ENCODE measurements around the gene MLLT10.

MLLT10 gene

GRCh38 chr10:21673668-21674067 lies 139.6 kb downstream of the MLLT10 start:
- Mint-ChIP-seq H3K27me3 (no peaks in the 10 kb centered on the region), H3K36me3 (ENCODE audit: low read depth) (peaks cover 59% of the 10 kb centered on the region), H3K9me3 (no peaks in the 10 kb centered on the region), H3K27ac (no peak overlapping the region), H3K4me3 (no peak overlapping the region), H3K4me1 (ENCODE audit: low read depth) (peaks cover 21% of the 10 kb centered on the region)
- DNase-seq, result no peak

GRCh38 chr10:21675157-21675796 lies 141.2 kb downstream of the MLLT10 start:
- no peak overlapping the region for H3K27ac Mint-ChIP-seq
- H3K27me3 Mint-ChIP-seq, result no peaks in the 10 kb centered on the region
- no peaks in the 10 kb centered on the region for H3K9me3 Mint-ChIP-seq
- no peak overlapping the region for H3K4me3 Mint-ChIP-seq
- peaks cover 12% of the 10 kb centered on the region for H3K4me1 Mint-ChIP-seq (ENCODE audit: low read depth)
- H3K36me3 Mint-ChIP-seq (ENCODE audit: low read depth), result peaks cover 62% of the 10 kb centered on the region
- no peak for DNase-seq

- H3K27me3 Mint-ChIP-seq, result no peaks in the 10 kb centered on the region
- peaks cover 66% of the 10 kb centered on the region for H3K36me3 Mint-ChIP-seq (ENCODE audit: low read depth)
- no peak overlapping the region for H3K27ac Mint-ChIP-seq
- no peaks in the 10 kb centered on the region for H3K9me3 Mint-ChIP-seq
- no peak overlapping the region for H3K4me3 Mint-ChIP-seq
- H3K4me1 Mint-ChIP-seq (ENCODE audit: low read depth), result peaks cover 10% of the 10 kb centered on the region
- no peak for DNase-seq
Observed at GRCh38 chr10:21677551-21677950, 143.5 kb downstream of the MLLT10 start.

- no peak for DNase-seq
- Mint-ChIP-seq H3K27ac (no peak overlapping the region), H3K4me3 (no peak overlapping the region), H3K27me3 (no peaks in the 10 kb centered on the region), H3K4me1 (ENCODE audit: low read depth) (peaks cover 6% of the 10 kb centered on the region), H3K36me3 (ENCODE audit: low read depth) (peaks cover 54% of the 10 kb centered on the region), H3K9me3 (no peaks in the 10 kb centered on the region)
Observed at GRCh38 chr10:21681156-21681555, 147.1 kb downstream of the MLLT10 start.

GRCh38 chr10:21687266-21688008 lies 153.4 kb downstream of the MLLT10 start:
- Mint-ChIP-seq H3K27me3 (no peaks in the 10 kb centered on the region), H3K4me1 (ENCODE audit: low read depth) (peaks cover 16% of the 10 kb centered on the region), H3K36me3 (ENCODE audit: low read depth) (peaks cover 59% of the 10 kb centered on the region), H3K27ac (peak overlapping the region; percentile 64), H3K9me3 (no peaks in the 10 kb centered on the region), H3K4me3 (no peak overlapping the region)
- DNase-seq, result no peak

GRCh38 chr10:21688009-21688332 lies 153.9 kb downstream of the MLLT10 start:
- peaks cover 18% of the 10 kb centered on the region for H3K4me1 Mint-ChIP-seq (ENCODE audit: low read depth)
- H3K9me3 Mint-ChIP-seq, result no peaks in the 10 kb centered on the region
- H3K27me3 Mint-ChIP-seq, result no peaks in the 10 kb centered on the region
- H3K4me3 Mint-ChIP-seq, result no peak overlapping the region
- H3K36me3 Mint-ChIP-seq (ENCODE audit: low read depth), result peaks cover 63% of the 10 kb centered on the region
- no peak overlapping the region for H3K27ac Mint-ChIP-seq
- no peak for DNase-seq

DNA sequence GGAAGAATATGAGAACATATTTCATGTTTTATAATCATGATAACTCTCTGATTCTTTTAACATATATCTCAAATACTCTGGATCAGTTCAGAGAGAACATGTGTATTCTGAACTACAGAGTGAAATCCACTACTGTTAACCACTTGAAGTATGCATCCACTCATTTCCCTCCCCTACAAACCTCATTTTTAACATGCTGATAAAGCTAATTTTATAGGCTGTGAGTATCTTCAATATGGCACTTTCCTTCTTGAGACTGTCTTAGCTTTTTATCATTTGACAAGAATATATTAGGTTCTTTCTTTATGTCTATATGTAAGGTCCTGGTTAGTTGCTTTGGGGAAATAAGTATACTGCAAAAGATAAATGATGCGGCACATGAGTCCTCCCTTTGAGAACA lies 154.8 kb downstream of the MLLT10 start:
- H3K9me3 Mint-ChIP-seq, result no peaks in the 10 kb centered on the region
- no peaks in the 10 kb centered on the region for H3K27me3 Mint-ChIP-seq
- peaks cover 68% of the 10 kb centered on the region for H3K36me3 Mint-ChIP-seq (ENCODE audit: low read depth)
- H3K4me3 Mint-ChIP-seq, result no peak overlapping the region
- H3K27ac Mint-ChIP-seq, result no peak overlapping the region
- H3K4me1 Mint-ChIP-seq (ENCODE audit: low read depth), result peaks cover 23% of the 10 kb centered on the region
- no peak for DNase-seq

DNA sequence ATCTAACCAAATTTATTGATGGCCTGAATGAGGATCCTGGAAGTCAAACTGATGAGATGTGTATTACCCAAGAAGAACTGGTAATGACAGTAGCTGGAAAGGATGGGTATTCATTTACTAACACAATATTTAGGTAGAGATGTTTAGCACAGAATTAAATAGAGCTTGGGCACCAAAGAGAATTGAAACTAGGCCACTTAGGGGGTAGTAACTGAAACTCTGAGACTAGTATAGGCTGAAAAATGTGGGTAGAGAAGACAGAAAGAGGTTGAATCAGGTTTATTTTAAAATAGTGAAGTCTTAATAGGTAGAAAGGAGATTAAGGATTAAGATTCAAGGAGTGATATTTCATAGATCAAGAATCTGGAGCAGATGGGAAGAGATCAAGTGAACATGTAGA lies 155.8 kb downstream of the MLLT10 start:
- Mint-ChIP-seq H3K9me3 (no peaks in the 10 kb centered on the region), H3K27ac (peak overlapping the region; percentile 31), H3K4me1 (ENCODE audit: low read depth) (peaks cover 27% of the 10 kb centered on the region), H3K4me3 (no peak overlapping the region), H3K27me3 (no peaks in the 10 kb centered on the region), H3K36me3 (ENCODE audit: low read depth) (peaks cover 68% of the 10 kb centered on the region)
- no peak for DNase-seq

GRCh38 chr10:21692916-21693315 lies 158.9 kb downstream of the MLLT10 start:
- DNase-seq, result no peak
- no peak overlapping the region for H3K4me3 Mint-ChIP-seq
- H3K27ac Mint-ChIP-seq, result no peak overlapping the region
- no peaks in the 10 kb centered on the region for H3K27me3 Mint-ChIP-seq
- peaks cover 27% of the 10 kb centered on the region for H3K4me1 Mint-ChIP-seq (ENCODE audit: low read depth)
- peaks cover 79% of the 10 kb centered on the region for H3K36me3 Mint-ChIP-seq (ENCODE audit: low read depth)
- peaks cover 4% of the 10 kb centered on the region for H3K9me3 Mint-ChIP-seq

- Mint-ChIP-seq H3K27me3 (no peaks in the 10 kb centered on the region), H3K4me1 (ENCODE audit: low read depth) (peaks cover 25% of the 10 kb centered on the region), H3K4me3 (no peak overlapping the region), H3K27ac (no peak overlapping the region), H3K9me3 (peaks cover 8% of the 10 kb centered on the region), H3K36me3 (ENCODE audit: low read depth) (peaks cover 79% of the 10 kb centered on the region)
- DNase-seq, result no peak
Observed at GRCh38 chr10:21693418-21693817, 159.4 kb downstream of the MLLT10 start.

- peaks cover 17% of the 10 kb centered on the region for H3K9me3 Mint-ChIP-seq
- H3K4me1 Mint-ChIP-seq (ENCODE audit: low read depth), result peaks cover 25% of the 10 kb centered on the region
- no peaks in the 10 kb centered on the region for H3K27me3 Mint-ChIP-seq
- peaks cover 83% of the 10 kb centered on the region for H3K36me3 Mint-ChIP-seq (ENCODE audit: low read depth)
- no peak overlapping the region for H3K27ac Mint-ChIP-seq
- DNase-seq, result no peak
- no peak overlapping the region for H3K4me3 Mint-ChIP-seq
Observed at GRCh38 chr10:21694631-21695030, 160.6 kb downstream of the MLLT10 start.

DNA sequence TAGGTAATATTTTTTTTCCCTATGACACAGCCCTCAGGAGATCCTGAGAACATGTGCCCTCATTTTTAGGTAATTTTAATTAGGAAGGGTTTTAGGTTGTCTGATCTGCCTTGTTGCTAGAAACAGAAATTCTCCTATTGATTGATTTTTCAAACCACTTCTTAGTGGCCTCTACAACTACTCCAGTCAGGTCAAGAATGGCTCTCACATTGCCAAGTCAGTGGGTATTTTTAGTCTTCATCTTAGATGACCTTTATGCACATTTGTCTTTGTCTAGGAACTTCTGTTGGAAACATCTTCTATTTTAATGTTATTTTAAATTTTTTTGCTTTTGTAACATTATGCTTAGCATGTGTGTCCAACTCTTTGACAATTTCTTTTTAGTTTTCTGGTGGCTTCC lies 162.3 kb downstream of the MLLT10 start:
- Mint-ChIP-seq H3K4me3 (no peak overlapping the region), H3K4me1 (ENCODE audit: low read depth) (peaks cover 27% of the 10 kb centered on the region), H3K27ac (no peak overlapping the region), H3K27me3 (no peaks in the 10 kb centered on the region), H3K9me3 (peaks cover 33% of the 10 kb centered on the region), H3K36me3 (ENCODE audit: low read depth) (peaks cover 86% of the 10 kb centered on the region)
- DNase-seq, result no peak

GRCh38 chr10:21699575-21699974 lies 165.5 kb downstream of the MLLT10 start:
- DNase-seq, result no peak
- H3K4me3 Mint-ChIP-seq, result no peak overlapping the region
- H3K36me3 Mint-ChIP-seq (ENCODE audit: low read depth), result peaks cover 73% of the 10 kb centered on the region
- no peak overlapping the region for H3K27ac Mint-ChIP-seq
- peaks cover 38% of the 10 kb centered on the region for H3K4me1 Mint-ChIP-seq (ENCODE audit: low read depth)
- H3K9me3 Mint-ChIP-seq, result peaks cover 34% of the 10 kb centered on the region
- no peaks in the 10 kb centered on the region for H3K27me3 Mint-ChIP-seq

- Mint-ChIP-seq H3K4me1 (ENCODE audit: low read depth) (peaks cover 35% of the 10 kb centered on the region), H3K9me3 (peaks cover 34% of the 10 kb centered on the region), H3K4me3 (no peak overlapping the region), H3K27me3 (no peaks in the 10 kb centered on the region), H3K27ac (no peak overlapping the region), H3K36me3 (ENCODE audit: low read depth) (peaks cover 71% of the 10 kb centered on the region)
- no peak for DNase-seq
Observed at GRCh38 chr10:21700474-21700873, 166.4 kb downstream of the MLLT10 start.

GRCh38 chr10:21702633-21703111 lies 168.6 kb downstream of the MLLT10 start:
- H3K27me3 Mint-ChIP-seq, result no peaks in the 10 kb centered on the region
- DNase-seq, result no peak
- peak overlapping the region; percentile 23 for H3K4me3 Mint-ChIP-seq
- H3K9me3 Mint-ChIP-seq, result peaks cover 30% of the 10 kb centered on the region
- H3K4me1 Mint-ChIP-seq (ENCODE audit: low read depth), result peaks cover 43% of the 10 kb centered on the region
- peaks cover 63% of the 10 kb centered on the region for H3K36me3 Mint-ChIP-seq (ENCODE audit: low read depth)
- peak overlapping the region; percentile 62 for H3K27ac Mint-ChIP-seq
